COR-L47 (cell line): ENCODE data around the gene HAUS5.
"Not testable (repeated sequence)": the region's sequence is repeated elsewhere in the genome, so short reads cannot be mapped to it uniquely, and the experiment has no call there.

Source experiments
- DNase-seq: peaks from one replicate; lab custom pipeline; 2025; lab: John Stamatoyannopoulos, UW

Gene HAUS5

DNA sequence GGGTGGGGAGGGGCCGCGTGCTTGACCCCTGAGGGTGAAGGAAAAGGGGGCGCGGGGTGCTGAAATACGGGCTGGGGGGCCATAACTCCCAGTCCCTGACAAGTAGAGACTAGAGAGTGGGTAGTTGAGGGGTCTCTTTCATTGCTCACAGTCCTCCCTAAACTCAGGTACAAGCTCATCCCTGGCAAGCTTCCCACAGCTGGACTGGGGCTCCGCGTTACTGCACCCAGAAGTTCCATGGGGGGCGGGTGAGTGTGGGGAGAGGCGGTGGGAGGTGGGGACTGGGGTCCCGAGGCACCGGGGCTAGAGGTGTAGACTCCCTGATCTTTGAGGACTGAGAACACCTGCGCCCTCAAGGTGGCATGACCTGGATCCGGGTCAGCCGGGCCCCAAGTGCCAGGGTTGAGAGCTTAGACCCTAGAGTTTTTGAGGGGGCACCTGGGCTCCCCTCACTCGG is 30.3 kb downstream of the HAUS5 start:
- no peak for DNase-seq

DNA sequence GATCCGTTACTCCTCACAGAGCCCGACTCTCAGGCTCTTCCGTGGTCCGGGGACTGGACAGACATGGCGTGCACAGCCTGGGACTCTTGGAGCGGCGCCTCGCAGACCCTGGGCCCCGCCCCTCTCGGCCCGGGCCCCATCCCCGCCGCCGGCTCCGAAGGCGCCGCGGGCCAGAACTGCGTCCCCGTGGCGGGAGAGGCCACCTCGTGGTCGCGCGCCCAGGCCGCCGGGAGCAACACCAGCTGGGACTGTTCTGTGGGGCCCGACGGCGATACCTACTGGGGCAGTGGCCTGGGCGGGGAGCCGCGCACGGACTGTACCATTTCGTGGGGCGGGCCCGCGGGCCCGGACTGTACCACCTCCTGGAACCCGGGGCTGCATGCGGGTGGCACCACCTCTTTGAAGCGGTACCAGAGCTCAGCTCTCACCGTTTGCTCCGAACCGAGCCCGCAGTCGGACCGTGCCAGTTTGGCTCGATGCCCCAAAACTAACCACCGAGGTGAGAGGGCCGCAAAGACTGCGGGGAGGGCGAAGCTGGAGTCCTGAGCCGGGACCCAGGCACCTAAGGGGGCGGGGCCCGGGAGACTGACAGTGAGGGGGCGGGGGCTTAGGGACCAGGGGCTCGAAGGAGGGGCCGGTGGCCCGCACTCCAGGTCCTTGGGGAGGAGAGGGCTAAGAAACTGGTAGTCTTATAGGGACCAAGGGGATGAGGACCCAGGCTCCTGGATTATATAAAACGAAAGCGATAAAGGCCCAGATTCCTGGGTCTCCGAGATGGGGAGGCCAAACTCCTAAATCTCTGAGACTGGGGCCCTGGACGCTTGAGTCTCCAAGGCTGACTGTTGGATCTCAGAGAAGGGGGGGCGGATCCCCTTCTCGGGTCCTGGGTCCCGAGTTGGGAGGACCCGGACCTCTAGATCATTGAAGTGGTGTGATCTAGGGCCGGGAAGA is 31.0 kb downstream of the HAUS5 start:
- peak; percentile 67 for DNase-seq

DNA sequence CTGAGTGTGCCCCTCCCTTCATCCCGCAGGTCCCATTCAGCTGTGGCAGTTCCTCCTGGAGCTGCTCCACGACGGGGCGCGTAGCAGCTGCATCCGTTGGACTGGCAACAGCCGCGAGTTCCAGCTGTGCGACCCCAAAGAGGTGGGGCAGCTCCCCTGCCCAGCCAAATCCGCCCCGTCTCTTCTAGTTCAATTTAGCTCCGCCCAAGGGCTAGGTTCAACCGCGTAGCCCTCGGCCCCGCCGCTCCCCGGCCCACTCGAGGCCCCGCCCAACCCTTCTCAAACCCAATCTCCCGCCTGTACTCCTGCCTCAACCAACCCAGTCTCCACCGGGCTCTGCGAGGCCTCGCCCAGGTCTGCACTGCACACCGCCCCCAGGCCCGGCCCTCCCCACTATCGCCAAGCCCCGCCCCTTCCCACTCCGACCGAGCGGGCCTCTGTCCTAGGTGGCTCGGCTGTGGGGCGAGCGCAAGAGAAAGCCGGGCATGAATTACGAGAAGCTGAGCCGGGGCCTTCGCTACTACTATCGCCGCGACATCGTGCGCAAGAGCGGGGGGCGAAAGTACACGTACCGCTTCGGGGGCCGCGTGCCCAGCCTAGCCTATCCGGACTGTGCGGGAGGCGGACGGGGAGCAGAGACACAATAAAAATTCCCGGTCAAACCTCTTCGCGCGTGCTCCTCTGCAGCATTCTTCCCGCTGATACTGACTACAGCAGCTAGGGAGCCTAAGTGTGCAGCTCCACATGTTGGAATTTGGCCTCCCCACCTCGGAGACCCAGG is 31.9 kb downstream of the HAUS5 start:
- DNase-seq, result peak; percentile 88

DNA sequence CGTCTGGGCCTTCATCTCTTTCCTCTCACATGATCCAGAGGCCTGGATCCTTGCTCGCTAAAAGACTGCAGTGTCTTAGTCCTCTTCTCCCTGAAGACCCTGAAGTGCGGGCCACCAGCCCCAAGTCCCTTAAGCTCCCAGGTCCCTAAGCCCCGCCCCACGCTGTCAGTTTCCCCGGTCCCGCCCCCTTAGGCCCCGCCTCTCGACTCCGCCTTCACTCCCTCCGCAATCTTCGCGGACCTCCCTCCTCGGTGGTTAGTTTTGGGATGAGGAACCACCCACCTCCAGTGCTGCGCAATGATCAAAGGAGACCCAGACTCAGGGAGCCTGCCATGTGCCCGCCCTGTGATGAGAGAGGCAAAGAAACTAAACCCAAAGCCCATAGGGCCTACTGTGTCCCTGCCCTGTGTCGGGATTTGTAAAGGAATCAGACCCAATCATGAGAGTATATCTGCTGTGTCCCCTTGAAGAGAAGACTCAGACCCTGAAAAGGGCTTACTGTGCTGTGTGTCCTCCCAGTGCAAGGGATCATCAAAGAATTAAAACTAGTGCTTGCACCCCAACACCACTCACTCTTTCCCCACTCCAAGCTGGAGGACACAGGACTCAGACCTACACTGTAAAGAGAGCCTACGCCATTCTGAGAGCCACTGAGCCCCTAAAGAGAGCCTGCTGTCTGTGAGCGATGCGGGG is 32.6 kb downstream of the HAUS5 start:
- DNase-seq, result no peak

DNA sequence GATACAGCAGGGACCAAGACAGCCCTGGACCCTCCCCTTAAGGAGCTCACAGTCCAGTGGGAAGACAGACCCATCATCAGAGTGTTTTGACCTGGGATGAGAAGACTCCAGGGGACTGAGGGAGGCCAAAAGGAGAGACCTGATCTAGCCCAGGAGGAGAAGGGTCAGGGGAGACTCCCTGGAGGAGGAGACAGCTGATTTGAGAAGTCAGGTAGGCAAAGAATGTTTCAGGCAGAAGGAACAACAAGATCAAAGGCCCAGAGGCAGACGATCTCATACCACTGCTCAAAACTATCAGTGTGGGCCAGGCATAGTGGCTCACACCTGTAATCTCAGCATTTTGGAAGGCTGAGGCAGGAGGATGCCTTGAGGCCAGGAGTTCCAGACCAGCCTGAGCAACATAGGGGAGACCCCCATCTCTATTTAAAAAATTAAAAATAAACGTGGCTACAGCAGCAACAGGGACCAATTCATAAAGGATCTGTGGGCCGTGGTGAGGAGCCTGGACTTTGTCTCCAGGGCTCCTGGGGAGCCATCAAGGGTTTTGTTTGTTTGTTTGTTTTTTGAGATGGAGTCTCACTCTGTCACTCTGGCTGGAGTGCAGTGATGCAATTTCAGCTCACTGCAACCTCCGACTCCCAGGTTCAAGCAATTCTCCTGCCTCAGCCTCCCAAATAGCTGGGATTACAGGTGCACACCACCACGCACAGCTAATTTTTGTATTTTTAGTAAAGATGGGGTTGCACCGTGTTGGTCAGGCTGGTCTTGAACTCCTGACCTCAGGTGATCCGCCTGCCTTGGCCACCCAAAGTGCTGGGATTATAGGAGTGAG is 33.4 kb downstream of the HAUS5 start:
- no peak for DNase-seq

DNA sequence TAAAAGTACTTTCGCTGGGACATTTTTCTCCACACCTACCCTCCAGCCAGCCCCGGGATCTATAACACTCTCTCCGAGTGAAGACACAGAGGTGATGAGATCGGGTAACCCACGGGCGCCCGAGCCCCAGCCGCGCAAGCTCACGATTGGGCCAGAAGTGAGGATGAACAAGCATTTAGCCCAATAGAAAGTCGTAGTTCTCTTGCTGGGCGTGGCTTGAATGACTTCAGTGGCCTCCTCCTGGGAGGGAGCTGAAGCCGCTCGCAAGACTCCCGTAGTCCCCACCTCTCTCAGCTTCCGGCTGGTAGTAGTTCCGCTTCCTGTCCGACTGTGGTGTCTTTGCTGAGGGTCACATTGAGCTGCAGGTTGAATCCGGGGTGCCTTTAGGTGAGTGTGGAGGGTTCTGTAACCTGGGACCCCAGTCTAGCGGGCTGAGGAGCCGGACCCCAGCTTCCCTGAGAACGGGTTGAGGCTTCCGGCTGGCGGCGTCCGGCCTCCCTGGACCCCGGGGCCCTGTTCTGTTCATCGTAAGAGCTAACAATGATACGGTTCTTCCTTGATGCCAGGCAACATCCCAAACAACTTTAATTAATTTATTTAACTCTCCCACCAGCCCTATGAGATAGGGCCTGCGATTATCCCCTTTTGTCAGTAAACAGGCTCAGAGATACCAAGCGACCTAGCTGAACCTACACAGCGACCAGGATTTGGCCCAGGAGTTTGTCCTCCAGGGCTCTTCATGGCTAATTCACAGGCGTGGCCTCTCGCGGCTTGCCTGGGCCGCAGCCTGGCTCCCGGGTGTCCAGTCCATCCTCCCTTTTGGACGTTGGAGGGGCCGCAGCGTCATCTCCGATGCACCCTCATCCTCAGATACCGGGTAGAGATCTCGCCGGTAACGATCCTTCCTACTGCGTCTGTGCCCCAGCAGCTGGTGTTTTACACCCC is 35.8 kb downstream of the HAUS5 start, which contains the start of gene COX6B1:
Gene COX6B1 (plus strand): TSS at position 307 of the 945 bp plus-strand sequence. CDS start 2,921 bp downstream, outside the sequence.
- DNase-seq, result peak; percentile 97

DNA sequence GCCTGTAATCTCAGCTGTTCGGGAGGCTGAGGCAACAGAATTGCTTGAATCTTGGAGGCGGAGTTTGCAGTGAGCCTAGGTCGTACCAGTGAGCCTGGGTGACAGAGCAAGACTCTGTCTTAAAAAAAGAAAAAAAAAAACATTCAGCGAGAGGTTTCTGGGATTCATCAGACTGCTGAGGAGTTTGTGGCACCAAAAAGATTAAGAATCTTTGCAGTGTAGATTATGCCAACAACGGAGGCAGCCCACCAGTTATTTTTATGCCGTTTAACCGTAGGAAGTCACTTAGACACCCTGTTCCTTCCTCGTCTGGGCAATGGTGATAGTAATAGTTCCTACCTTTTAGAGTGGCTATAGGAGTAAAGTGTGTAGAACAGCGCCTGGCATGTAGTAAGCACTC is 38.0 kb downstream of the HAUS5 start:
- no peak for DNase-seq

DNA sequence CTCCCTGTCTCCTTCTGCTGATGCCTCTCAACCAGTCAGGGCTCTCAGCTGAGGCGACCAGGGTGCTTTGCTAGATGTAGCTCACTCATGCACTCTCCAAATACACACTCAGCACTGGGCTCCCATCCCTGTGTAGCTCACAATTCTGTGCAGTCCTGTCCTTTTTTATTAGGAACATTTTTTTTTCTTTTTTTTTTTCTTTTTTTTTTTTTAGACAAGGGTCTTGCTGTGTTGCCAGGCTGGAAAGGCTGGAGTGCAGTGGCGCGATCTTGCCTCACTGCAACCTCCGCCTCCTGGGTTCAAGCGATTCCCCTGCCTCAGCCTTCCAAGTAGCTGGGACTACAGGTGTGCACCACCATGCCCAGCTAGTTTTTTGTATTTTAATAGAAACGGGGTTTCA is 42.3 kb downstream of the HAUS5 start:
- DNase-seq, result not testable (repeated sequence)

DNA sequence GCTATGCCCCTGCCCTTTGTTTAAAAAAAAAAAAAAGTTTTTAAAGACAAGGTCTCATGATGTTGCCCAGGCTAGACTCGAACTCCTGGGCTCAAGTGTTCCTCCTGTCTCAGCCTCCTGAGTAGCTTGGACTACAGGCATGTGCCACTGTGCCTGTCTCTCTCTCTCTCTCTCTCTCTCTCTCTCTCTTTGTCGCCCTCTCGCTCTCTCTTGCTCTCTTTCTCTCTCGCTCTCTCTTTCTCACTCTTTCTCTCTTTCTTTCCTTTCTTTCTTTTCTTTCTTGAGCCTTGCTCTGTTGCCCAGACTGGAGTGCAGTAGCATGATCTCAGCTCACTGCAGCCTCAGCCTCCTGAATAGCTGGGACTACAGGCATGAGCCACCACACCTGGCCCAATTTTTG is 43.1 kb downstream of the HAUS5 start:
- no peak for DNase-seq

DNA sequence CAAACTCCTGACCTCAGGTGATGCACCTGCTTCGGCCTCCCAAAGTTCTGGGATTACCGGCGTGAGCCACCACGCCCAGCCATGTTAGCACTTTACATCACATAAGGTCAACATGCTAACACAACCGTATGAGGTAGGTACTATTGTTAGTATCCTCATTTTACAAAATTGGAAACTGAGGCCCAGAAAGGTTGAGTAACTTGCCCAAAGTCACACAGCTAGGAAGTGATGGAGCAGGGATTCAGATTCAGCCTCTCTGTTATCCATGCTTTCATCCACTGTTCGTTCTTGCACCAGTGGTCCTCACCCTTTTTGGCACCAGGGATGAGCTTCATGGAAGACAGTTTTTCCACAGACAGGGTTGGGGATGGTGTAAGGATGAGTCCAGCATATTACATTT is 44.2 kb downstream of the HAUS5 start:
- no peak for DNase-seq

DNA sequence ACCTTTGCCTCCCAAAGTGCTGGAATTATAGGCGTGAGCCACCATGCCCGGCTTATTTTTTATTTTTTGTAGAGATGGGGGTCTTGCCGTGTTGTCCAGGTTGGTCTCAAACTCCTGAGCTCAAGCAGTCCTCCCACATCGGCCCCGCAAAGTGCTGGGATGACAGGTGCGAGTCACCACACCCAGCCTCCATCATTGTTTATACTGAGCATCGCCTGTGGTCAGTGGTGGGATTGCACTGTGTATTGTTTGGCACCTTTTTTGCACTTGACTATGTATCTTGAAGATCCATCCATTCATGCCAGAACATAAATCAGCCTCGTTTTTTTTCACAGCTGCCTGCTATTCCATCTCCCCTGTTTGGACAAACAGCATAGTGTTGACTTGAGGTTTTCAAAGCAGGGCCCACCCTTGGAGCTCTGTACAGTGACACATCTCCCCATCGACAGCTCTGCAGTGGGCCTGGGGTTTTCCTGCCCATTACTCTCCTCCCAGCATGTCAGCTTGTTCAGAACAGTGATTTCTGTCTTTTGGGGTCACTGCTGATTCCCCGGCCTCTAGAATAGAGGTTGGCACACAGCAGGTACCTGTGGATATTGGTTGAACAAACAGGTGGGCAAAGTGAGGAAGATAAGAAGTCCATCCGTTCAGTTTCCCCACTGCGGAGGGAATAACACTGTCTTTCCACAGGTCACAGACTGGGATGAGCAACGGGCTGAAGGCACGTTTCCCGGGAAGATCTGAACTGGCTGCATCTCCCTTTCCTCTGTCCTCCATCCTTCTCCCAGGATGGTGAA is 45.6 kb downstream of the HAUS5 start:
- no peak for DNase-seq

DNA sequence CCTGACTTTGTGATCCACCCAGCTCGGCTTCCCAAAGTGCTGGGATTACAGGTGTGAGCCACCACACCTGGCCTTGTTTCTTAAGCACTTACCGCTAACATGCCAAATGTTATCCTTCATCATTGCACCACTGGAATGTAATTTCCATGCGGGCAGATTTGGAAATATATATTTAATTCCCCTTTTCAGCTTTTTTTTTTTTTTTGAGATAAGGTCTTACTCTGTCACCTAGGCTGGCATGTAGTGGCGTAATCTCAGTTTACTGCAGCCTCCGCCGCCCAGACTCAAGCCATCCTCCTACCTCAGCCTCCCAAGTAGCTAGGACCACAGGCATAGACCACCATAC is 49.4 kb downstream of the HAUS5 start:
- no peak for DNase-seq

DNA sequence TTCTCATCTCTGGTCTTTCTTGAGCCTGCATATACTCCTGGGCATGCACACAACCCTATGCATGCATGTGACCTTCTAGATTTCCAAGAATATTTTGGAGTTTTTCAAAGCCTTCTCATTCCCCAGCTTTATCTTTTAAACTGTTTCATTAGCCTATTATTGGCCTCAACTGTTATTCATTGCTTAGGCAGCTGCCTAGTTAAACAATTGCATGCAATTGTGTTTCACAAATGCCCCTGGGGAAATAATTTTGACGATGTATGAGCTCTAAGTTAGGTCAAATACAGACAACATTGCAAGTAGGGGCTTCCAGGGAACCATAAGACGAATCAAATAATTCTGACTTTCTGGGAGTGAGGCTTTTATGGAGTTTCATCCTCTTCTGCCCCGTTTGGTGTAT is 51.4 kb downstream of the HAUS5 start:
- DNase-seq, result no peak

DNA sequence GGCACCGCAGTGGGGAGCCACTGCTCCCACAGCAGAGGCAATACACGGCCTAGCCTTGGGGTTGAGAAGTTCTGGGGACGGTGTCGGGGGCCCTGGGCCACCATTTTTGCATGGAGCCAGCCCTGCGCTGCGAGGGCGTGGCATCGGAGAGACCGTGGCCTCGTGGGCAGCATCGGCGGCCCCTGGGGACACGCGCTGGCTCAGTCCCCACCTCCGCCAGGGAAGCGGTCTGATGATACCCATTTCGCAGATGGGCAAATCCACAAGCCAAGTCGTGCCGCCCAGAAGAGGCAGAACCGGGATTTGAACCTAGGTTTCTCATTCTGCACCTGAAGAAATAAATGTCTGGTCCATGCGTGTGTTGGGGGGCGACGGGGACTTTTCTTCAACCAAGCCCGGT is 52.6 kb downstream of the HAUS5 start:
- DNase-seq, result no peak

DNA sequence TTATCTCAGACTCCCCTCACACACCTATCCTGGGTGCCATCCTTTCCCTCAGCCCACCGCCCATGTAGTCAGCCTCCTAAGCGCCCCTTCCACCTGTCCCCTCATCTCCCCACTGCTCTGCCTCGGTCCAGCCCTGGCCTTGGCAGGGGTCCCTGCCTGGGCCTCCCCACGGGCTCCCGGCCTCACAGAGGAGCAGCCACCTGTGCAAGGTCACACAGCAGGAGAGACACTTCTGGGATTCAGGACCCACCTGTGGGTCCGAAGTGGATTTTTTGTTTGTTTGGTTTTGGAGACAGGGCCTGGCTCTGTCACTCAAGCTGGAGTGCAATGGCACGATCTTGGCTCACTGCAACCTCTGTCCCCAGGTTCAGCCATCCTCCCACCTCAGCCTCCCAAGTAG is 53.1 kb downstream of the HAUS5 start:
- DNase-seq, result no peak

DNA sequence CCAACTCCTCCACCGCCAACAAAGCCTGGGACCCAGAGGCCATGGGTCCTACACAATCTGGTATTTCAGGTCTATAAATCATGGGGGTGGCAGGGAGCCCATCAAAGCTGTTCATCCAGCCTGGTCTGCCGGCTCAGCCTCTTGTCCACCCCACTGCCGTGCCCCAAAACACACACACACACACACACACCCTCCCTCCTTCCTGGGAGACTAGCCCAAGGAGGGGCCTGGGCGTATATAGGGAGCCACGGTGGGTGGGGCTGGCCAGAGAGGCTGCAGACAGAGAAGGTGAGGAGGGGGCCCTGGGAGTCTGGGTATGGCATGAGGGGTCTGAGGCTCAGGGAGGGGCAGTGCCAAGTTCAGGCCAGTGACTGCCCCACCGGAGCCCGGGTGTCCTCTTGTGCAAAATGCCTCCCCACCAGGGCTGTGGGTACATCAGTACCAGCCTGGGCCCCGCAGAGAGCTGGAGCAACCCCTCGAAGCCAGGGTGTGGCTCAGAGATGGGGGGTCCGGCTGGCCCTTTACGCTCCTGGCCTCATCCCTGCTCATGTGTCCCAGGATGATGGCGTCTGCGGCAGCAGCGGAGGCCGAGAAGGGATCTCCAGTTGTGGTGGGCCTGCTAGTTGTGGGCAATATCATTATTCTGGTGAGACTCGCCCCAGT is 53.8 kb downstream of the HAUS5 start, which contains the start of gene UPK1A:
Gene UPK1A (plus strand): TSS at position 267 of the 663 bp plus-strand sequence. CDS start 296 bp downstream, at position 563.
- DNase-seq, result no peak

DNA sequence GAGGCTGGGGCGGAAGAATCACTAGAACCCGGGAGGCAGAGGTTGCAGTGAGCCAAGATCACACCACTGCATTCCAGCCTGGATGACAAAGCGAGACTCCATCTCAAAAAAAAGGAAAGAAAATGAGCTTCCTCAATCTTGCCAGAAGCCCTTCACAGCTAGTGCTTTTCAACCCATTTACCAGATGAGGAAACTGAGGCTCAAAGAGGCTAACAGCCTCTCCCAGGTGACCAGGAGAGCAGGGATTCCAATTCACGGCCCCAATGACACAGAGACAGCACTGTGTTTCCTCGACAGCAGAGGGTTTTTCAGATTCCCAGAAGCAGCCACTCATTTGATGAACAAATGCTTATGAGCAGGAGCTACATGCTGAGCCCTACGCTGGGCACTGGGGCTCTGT is 57.0 kb downstream of the HAUS5 start:
- DNase-seq, result no peak

DNA sequence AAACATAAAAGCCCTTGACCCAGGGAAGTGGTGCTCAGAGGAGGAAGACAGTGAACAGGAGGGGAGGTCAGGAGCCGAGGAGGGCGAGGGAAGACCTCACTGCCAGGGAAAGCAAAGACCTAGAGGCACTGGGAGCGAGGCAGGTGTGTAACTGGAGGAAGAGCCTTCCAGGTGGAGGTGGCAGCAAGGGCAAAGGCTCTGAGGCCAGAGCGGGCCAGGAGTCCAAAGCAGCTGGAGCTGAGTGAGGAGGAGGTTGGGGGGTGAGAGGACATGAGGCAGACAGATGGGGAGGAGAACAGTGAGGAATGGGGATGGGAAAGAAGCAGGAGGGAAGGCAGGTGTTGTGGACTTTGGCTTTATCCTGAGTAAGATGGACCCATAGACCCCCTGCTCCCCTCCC is 57.4 kb downstream of the HAUS5 start:
- no peak for DNase-seq

DNA sequence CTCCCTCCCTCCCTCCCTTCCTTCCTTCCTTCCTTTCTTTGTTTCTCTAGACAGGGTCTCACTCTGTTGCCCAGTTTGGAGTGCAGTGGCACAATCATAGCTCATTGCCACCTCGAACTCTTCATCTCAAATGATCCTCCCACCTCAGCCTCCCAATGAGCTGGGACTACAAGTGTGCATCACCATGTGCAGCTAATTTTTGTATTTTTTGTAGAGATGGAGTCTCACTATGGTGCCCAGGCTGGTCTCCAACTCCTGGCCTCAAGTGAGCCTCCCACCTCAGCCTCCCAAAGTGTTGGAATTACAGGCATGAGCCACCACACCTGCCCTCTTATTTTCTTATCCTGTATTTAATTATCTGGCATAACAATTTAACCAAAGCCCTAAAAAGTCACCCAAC is 58.2 kb downstream of the HAUS5 start:
- no peak for DNase-seq
